Skin of body (tissue), 2 donors: ENCODE results near the gene SOX2. TPM values are rescaled to one million over a fixed set of nuclear protein-coding genes. Genes with fewer than 3 reads are reported as not detected.

Experiments used
- DNase-seq: peaks from one replicate; lab custom pipeline; 2025; lab: John Stamatoyannopoulos, UW
- total RNA-seq: library from RNA; depleted of rRNA; stranded (reverse); fragments of >200 nt; gene quantifications from one replicate; pipeline ENCODE4 v1.2.3, GENCODE V29; 2014

Gene SOX2
- 1.9 TPM for total RNA-seq

GRCh38 chr3:181711325-181712135 is at the start of gene SOX2:
Gene SOX2 (plus strand): TSS chr3:181711925. CDS start chr3:181712361, 436 bp downstream.
- peak; percentile 52 for DNase-seq

GRCh38 chr3:181683563-181683962 is 28.2 kb upstream of the SOX2 start:
- no peak for DNase-seq

- no peak for DNase-seq
Measured at GRCh38 chr3:181687190-181687589, 24.5 kb upstream of the SOX2 start.

GRCh38 chr3:181687731-181688130 is 24.0 kb upstream of the SOX2 start:
- no peak for DNase-seq

- DNase-seq, result no peak
Measured at GRCh38 chr3:181689546-181689945, 22.2 kb upstream of the SOX2 start.

GRCh38 chr3:181690769-181691168 is 21.0 kb upstream of the SOX2 start:
- DNase-seq, result no peak

GRCh38 chr3:181691901-181692300 is 19.8 kb upstream of the SOX2 start:
- peak; percentile 12 for DNase-seq

- no peak for DNase-seq
Measured at GRCh38 chr3:181692311-181693145, 19.2 kb upstream of the SOX2 start.

GRCh38 chr3:181693280-181693679 is 18.4 kb upstream of the SOX2 start:
- DNase-seq, result no peak

GRCh38 chr3:181694805-181695660 is 16.7 kb upstream of the SOX2 start:
- DNase-seq, result peak; percentile 29

GRCh38 chr3:181695661-181696491 is 15.8 kb upstream of the SOX2 start:
- no peak for DNase-seq

- DNase-seq, result no peak
Measured at GRCh38 chr3:181696626-181697230, 15.0 kb upstream of the SOX2 start.

GRCh38 chr3:181698263-181698954 is 13.3 kb upstream of the SOX2 start:
- no peak for DNase-seq

GRCh38 chr3:181699171-181699903 is 12.4 kb upstream of the SOX2 start:
- no peak for DNase-seq

GRCh38 chr3:181700168-181701087 is 11.3 kb upstream of the SOX2 start:
- peak; percentile 79 for DNase-seq

GRCh38 chr3:181701096-181701495 is 10.6 kb upstream of the SOX2 start:
- DNase-seq, result no peak

GRCh38 chr3:181703601-181704420 is 7.9 kb upstream of the SOX2 start:
- no peak for DNase-seq
